Mesothelial cell of epicardium (in vitro differentiated cells): ENCODE results near the gene FASTKD3. TPM values are rescaled to one million over a fixed set of nuclear protein-coding genes. Genes with fewer than 3 reads are reported as not detected.

Source experiments
- DNase-seq, 2 experiments: peaks; one replicate each; pipeline ENCODE4 v3.0.0; 2021; ENCODE audit warnings: low spot score in 2 of 2; ENCODE audit not compliant: unreplicated experiment in 2 of 2
- H3K27ac Mint-ChIP-seq: 2 replicates; pipeline ENCODE4 v1.8.0; 2021; ENCODE audit warnings: mixed read lengths
- H3K27me3 Mint-ChIP-seq: 2 replicates; pipeline ENCODE4 v1.8.0; 2021; ENCODE audit warnings: low read depth, mixed read lengths
- H3K36me3 Mint-ChIP-seq: 2 replicates; pipeline ENCODE4 v1.8.0; 2021; ENCODE audit warnings: mixed read lengths
- H3K4me1 Mint-ChIP-seq: 2 replicates; pipeline ENCODE4 v1.8.0; 2021; ENCODE audit warnings: mixed read lengths
- H3K4me3 Mint-ChIP-seq: 2 replicates; pipeline ENCODE4 v1.8.0; 2021; ENCODE audit warnings: mild to moderate bottlenecking, moderate library complexity, mixed read lengths
- H3K9me3 Mint-ChIP-seq: 2 replicates; pipeline ENCODE4 v1.8.0; 2021; ENCODE audit warnings: mixed read lengths
- CTCF ChIP-seq: fragments of 200-600 bp; sonication (generic); IDR thresholded peaks from one replicate; pipeline ENCODE4 v1.5.0; 2021; ENCODE audit warnings: antibody characterized with exemption; ENCODE audit not compliant: unreplicated experiment
- total RNA-seq: library from RNA; stranded (reverse); gene quantifications from 3 replicates; pipeline ENCODE4 v1.2.1, GENCODE V29; 2021

FASTKD3 gene
- total RNA-seq, 1 donor from 2014 or later: 10.3 TPM

GRCh38 chr5:7813007-7813406, 55.8 kb downstream of the FASTKD3 start:
- Mint-ChIP-seq H3K9me3 (no peaks in the 10 kb centered on the region), H3K27me3 (peaks cover 15% of the 10 kb centered on the region), H3K36me3 (no peaks in the 10 kb centered on the region), H3K4me1 (peaks cover 16% of the 10 kb centered on the region), H3K4me3 (no peak overlapping the region), H3K27ac (no peak overlapping the region)
- no peak for TF ChIP-seq CTCF
- no peak for DNase-seq

GRCh38 chr5:7811715-7812114, 57.1 kb downstream of the FASTKD3 start:
- no peak for DNase-seq
- Mint-ChIP-seq H3K36me3 (no peaks in the 10 kb centered on the region), H3K27me3 (peaks cover 23% of the 10 kb centered on the region), H3K4me1 (peaks cover 16% of the 10 kb centered on the region), H3K4me3 (no peak overlapping the region), H3K27ac (no peak overlapping the region), H3K9me3 (no peaks in the 10 kb centered on the region)
- no peak for TF ChIP-seq CTCF

Other genes with a start within 250 kb of the FASTKD3 start
- 0.35 to 1.3 TPM (median 0.85 TPM) in 3 replicates for gene CFAP90, start 17.9 kb downstream of the FASTKD3 start, total RNA-seq
- gene MTRR, start 117 bp upstream of the FASTKD3 start, total RNA-seq: 40.5 to 44.1 TPM (median 40.7 TPM) in 3 replicates